Mucosa of stomach (tissue), 1 donor: ENCODE measurements around the gene IL13RA1.
"Not testable (repeated sequence)": the region's sequence is repeated elsewhere in the genome, so short reads cannot be mapped to it uniquely, and the experiment has no call there.

ENCODE experiments used
- H3K27me3 ChIP-seq: one replicate; pipeline ENCODE4 v1.7.0; 2013; ENCODE audit warnings: mild to moderate bottlenecking, low read length; ENCODE audit not compliant: control insufficient read depth, insufficient read depth
- H3K36me3 ChIP-seq: one replicate; pipeline ENCODE4 v1.7.0; 2013; ENCODE audit warnings: low read length; ENCODE audit not compliant: control insufficient read depth, insufficient read depth
- H3K4me1 ChIP-seq: one replicate; pipeline ENCODE4 v1.7.0; 2013; ENCODE audit warnings: mild to moderate bottlenecking, low read length; ENCODE audit not compliant: control insufficient read depth, insufficient read depth
- H3K4me3 ChIP-seq: one replicate; pipeline ENCODE4 v1.7.0; 2013; ENCODE audit warnings: low read length
- H3K9ac ChIP-seq: one replicate; pipeline ENCODE4 v1.7.0; 2013; ENCODE audit warnings: mild to moderate bottlenecking, low read length, moderate library complexity
- H3K9me3 ChIP-seq: one replicate; pipeline ENCODE4 v1.7.0; 2013; ENCODE audit warnings: mild to moderate bottlenecking, low read length, moderate library complexity; ENCODE audit not compliant: control insufficient read depth
- donor health status: Pancreatic carcinoma.

The IL13RA1 gene

GRCh38 chrX:118716833-118717232 lies 10.6 kb upstream of the IL13RA1 start:
- not testable (repeated sequence) for H3K9ac ChIP-seq, H3K36me3 ChIP-seq, H3K9me3 ChIP-seq, H3K4me1 ChIP-seq, H3K4me3 ChIP-seq, H3K27me3 ChIP-seq

GRCh38 chrX:118717678-118718391 lies 9.6 kb upstream of the IL13RA1 start:
- no peaks in the 10 kb centered on the region for H3K27me3 ChIP-seq
- H3K9me3 ChIP-seq = no peaks in the 10 kb centered on the region
- no peaks in the 10 kb centered on the region for H3K36me3 ChIP-seq
- no peak overlapping the region for H3K4me3 ChIP-seq
- no peaks in the 10 kb centered on the region for H3K4me1 ChIP-seq
- H3K9ac ChIP-seq = no peak overlapping the region

- H3K4me3 ChIP-seq = no peak overlapping the region
- H3K9me3 ChIP-seq = no peaks in the 10 kb centered on the region
- peaks cover 8% of the 10 kb centered on the region for H3K4me1 ChIP-seq
- no peaks in the 10 kb centered on the region for H3K36me3 ChIP-seq
- no peaks in the 10 kb centered on the region for H3K27me3 ChIP-seq
- H3K9ac ChIP-seq = no peak overlapping the region
Observed at GRCh38 chrX:118718737-118719136, 8.7 kb upstream of the IL13RA1 start.

DNA sequence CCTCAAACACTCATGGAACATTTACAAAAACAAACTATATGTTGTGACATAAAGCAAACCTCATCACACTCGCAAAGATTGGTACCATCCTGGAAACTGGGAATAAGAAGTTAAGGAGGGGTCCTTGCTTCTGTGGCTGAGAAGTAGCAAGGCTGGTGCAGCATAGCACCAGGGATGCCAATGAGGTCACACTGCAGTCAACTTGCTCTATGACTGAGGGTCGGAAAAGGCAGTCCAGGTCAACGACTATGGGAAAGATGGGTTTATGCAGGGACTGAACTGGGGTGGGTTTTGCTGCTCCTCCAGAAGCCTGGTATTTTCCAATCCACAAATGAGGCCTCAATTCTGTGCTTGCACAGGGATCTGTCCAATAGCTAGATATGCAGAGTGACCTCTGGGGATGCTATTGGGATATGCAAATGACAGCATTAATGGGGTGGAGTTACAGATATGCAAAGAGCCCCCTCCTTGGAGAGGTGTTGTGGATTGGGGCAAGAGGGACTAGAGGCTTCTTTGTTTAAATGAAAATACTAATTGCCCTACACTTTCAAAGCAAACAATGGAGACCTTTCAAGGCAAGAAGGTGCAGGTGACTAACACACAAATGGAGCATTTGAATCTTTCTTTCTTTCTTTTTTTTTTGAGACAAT lies 7.2 kb upstream of the IL13RA1 start:
- H3K9me3 ChIP-seq = no peaks in the 10 kb centered on the region
- H3K4me3 ChIP-seq = no peak overlapping the region
- H3K9ac ChIP-seq = no peak overlapping the region
- no peaks in the 10 kb centered on the region for H3K27me3 ChIP-seq
- H3K4me1 ChIP-seq = peaks cover 11% of the 10 kb centered on the region
- H3K36me3 ChIP-seq = no peaks in the 10 kb centered on the region

- H3K27me3 ChIP-seq = no peaks in the 10 kb centered on the region
- no peak overlapping the region for H3K9ac ChIP-seq
- no peak overlapping the region for H3K4me3 ChIP-seq
- peaks cover 23% of the 10 kb centered on the region for H3K4me1 ChIP-seq
- H3K9me3 ChIP-seq = no peaks in the 10 kb centered on the region
- H3K36me3 ChIP-seq = no peaks in the 10 kb centered on the region
Observed at GRCh38 chrX:118723376-118723775, 4.0 kb upstream of the IL13RA1 start.

DNA sequence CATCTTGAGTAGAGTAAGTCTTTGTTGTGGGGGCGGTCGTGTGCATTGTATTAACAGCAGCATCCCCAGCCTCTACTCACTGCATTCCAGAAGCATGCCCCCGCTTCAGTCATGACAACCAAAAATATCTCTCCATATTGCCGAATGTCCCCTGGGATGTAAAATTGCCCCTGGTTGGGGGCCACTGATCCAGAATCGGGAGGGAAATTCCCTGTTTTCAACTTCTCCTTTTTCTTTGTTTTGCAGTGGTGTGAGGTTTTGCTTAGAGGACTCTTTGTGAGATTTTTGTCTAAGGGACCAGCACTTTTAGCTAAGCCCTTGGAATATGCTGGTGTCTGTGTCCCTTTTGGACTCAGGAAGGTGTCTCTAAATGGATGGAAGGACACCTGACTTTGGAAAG lies 3.0 kb upstream of the IL13RA1 start:
- Histone ChIP-seq H3K27me3 (no peaks in the 10 kb centered on the region), H3K36me3 (no peaks in the 10 kb centered on the region), H3K9ac (no peak overlapping the region), H3K9me3 (no peaks in the 10 kb centered on the region), H3K4me3 (no peak overlapping the region), H3K4me1 (peaks cover 23% of the 10 kb centered on the region)

DNA sequence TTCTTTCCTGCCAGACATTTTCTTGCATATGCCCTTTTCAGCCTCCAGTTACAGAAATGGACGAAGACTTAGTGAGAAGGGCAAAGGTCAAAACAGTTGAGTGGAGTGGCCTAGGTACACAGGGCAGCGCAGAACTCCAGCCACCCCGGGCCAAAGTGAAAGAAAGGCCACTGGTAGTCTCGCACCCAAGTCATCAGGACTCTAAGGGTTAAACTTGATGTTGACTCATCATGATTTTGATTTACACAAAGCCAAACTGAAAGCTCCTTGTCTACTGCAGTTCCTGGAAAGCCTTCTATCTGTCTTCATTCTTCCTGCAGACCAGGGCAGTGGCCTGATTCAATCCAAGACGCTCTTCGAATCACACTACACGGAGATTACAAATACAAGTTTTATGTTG lies 2.6 kb upstream of the IL13RA1 start:
- no peaks in the 10 kb centered on the region for H3K9me3 ChIP-seq
- no peaks in the 10 kb centered on the region for H3K36me3 ChIP-seq
- no peak overlapping the region for H3K9ac ChIP-seq
- H3K27me3 ChIP-seq = no peaks in the 10 kb centered on the region
- peaks cover 25% of the 10 kb centered on the region for H3K4me1 ChIP-seq
- no peak overlapping the region for H3K4me3 ChIP-seq

DNA sequence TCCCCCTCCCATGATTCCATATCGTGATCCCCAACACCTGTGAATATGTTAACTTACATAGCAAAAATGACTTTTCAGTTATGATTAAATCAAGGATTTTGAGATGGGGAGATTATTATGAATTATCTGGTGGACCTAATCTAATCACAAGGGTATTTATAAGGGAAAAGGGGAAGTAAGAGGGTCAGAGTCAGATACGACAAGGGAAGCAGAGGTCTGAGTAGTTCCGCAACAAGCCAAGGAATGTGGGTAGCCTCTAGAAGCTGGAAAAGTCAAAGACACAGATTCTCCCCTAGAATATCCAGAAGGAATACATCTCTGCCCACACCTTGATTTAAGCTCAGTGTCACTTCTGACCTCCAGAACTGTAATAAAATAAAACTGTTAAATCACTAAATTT lies 1.0 kb upstream of the IL13RA1 start:
- H3K4me1 ChIP-seq = peaks cover 32% of the 10 kb centered on the region

DNA sequence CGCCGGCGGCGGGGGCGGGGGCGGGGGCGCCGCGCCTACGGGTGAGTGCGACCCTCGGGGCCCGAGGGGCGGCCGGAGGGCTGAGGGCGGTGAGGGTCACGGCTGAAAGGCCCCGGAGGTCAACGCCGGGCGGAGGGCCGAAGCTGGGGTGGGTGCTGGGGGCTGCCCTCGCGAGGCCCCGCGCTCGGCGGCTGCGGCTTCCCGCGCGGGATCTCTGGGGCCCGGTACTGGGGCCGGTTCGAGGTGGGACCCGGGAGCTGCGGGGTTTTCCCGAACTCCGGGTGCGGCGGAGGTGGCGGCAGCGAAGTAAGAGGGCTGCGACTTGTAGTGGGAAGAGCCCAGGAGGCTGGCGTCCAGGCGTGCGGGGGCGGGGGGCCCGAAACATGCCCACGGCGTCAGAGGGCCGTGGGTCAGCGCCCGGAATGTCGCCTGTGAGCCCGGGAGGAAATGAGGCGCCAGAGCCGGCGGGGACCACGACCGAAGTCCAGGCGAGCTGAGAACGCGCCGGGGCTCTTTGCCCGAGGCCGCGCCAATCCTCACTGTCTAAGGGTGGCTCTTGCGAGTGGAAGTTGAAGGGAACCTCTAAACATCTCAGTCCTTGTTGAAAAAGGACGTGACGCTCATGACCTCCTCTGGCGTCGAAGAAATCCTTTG lies 407 bp downstream of the IL13RA1 start:
- H3K36me3 ChIP-seq = no peaks in the 10 kb centered on the region
- H3K9ac ChIP-seq = peak overlapping the region; percentile 79
- no peak overlapping the region for H3K4me3 ChIP-seq
- no peaks in the 10 kb centered on the region for H3K9me3 ChIP-seq
- H3K4me1 ChIP-seq = peaks cover 32% of the 10 kb centered on the region
- no peaks in the 10 kb centered on the region for H3K27me3 ChIP-seq

More for the DNA sequence above, 1.0 kb upstream of the IL13RA1 start:
- Histone ChIP-seq H3K36me3 (no peaks in the 10 kb centered on the region), H3K27me3 (no peaks in the 10 kb centered on the region), H3K4me3 (peak overlapping the region; percentile 7), H3K9ac (peak overlapping the region; percentile 79), H3K9me3 (no peaks in the 10 kb centered on the region)

DNA sequence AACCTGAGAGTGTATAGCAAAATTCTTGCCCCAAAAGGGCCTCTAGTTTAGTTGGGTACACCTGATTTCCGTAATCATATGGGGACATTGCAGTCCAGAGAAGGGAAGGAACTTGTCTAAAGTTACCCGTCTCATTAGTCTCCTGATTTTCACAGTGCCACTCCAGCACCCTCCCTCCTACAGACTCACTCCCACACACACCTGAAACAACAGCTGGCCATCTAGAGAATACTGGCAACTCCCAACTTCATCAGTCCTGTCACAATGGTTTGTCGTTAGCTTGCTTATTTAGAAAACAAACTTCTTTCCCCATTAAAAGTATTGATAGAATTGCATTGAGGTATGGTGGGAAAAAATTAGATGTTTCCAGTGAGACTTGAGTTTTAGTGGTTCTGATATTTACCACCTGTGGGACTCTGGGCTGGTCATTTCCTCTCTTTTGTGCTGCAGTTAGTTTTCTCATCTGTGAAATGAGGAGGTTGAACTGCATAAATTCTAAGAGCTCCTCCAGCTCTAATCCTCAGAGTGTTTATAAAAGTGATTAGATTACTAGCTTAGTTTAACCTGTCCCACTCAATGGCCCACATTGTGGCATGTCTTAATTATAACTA lies 1.7 kb downstream of the IL13RA1 start:
- peaks cover 23% of the 10 kb centered on the region for H3K4me1 ChIP-seq
- peak overlapping the region; percentile 14 for H3K4me3 ChIP-seq
- H3K27me3 ChIP-seq = no peaks in the 10 kb centered on the region
- no peaks in the 10 kb centered on the region for H3K9me3 ChIP-seq
- H3K9ac ChIP-seq = peak overlapping the region; percentile 79
- H3K36me3 ChIP-seq = no peaks in the 10 kb centered on the region

GRCh38 chrX:118730500-118731247 lies 3.3 kb downstream of the IL13RA1 start:
- Histone ChIP-seq H3K9me3 (no peaks in the 10 kb centered on the region), H3K9ac (no peak overlapping the region), H3K4me1 (peaks cover 16% of the 10 kb centered on the region), H3K4me3 (no peak overlapping the region), H3K36me3 (no peaks in the 10 kb centered on the region), H3K27me3 (no peaks in the 10 kb centered on the region)
